Stimulated activated CD8-positive, alpha-beta memory T cell treated with anti-CD3 and anti-CD28 coated beads, Interleukin-15, amount 100 ng/mL, for 4 hours (primary cell): ENCODE data around the gene CRYBG3.

ENCODE experiments used
- DNase-seq, 2 donors: peaks; one replicate each; pipeline ENCODE4 v3.0.0-alpha.2; 2020; ENCODE audit warnings: low read depth in 2 of 2

CRYBG3 gene

DNA sequence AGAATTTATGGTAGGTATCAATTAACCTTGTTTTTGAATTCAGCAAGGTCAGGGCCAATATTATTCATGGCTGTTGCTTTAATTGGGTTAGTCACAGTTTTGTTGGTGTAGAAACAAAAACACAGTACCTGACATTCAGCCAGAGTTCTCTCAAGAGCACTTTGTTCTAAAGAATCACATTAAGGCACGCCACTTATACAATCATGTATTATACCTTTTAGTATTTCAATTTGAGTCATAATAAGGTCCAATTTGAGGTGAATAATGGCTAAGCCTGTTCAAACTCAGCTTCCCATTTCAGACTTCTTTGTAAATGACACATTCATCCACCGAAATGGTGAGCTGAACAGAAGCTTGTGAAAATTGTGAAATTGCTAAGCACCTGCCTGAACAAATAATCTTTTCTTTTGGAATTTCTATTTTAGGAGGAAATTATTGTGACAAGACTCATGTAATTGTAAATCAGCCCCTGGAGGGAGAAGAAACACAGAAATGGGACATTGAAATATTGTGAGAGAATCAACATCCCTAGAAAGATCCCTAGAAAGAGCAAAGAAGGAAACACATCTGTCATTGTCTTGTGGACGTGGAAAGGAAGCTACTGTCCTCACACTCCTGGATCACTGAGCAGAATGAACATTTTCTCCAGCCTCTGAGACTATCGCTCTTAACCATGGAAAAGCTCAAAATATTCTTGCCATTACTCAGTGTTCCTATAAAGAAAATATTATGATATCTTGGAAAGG lies 121.2 kb downstream of the CRYBG3 start:
- DNase-seq, result no peak

DNA sequence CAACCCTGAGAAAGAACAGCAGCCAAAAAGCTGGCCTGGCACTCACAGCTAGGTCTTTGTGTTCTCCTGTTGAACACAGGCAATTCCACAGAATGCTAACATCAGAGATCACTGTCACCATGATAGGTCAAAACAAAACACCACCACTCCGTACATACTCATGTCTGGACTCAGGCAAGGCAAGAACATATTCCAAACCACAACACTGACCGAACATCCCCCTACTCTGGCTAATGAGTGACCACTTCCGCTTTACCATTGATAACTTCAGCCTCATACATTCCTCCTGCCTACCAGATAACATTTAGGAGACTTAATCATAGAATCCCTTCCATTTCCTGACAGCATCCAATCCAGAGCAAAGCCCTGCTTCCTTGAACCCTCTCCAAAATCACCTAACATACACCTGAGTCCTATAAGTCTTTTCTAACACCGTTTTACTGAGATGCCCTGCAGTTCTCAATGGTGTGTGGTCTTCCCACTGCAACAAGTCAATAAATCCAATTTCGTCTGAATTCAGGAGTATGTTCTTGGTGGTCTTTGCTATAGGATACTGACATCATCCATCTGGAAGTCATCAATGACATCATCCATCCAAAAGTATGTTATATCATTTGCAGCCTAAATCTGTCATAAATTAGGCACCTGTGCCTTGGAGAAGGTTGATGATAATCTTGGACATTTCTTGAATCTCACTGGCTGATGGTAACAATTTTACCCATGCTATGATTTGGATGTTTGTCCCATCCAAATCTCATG lies 126.7 kb downstream of the CRYBG3 start:
- no peak for DNase-seq

DNA sequence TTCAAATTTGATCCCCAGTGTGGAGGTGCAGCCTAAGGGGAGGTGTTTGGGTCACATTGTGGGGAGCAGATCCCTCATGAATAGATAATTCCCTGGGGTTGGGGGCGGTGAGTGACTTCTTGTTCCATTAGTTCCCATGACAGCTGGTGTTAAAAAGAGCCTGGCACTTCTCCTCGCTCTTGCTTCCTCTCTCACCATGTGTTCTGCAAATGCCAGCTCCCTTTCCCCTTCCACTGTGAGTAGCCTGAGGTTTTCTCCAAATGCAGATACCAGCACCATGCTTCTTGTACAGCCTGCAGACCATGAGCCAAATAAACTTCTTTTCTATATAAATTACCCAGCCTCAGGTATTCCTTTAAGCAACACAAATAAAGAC lies 127.3 kb downstream of the CRYBG3 start:
- DNase-seq, result no peak

DNA sequence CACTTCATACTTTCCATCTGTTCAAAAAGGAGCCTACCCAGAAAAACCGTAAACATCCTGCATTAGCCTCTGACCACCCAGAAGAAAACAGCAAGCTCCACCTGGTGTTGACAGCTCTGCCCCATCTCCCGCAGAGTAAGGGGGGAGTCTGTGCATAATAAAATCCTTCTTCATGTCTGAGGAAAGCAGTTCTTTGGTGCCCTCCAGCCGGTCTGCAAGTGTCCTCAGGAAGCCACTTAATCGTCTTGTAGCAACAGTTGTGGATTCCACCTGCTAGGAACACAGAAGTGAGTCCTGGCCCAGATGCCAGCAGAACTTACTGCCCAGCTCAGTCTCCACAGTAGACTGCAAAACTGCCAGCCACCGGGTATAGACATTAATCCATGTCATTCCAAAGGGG lies 127.9 kb downstream of the CRYBG3 start:
- DNase-seq, result no peak

DNA sequence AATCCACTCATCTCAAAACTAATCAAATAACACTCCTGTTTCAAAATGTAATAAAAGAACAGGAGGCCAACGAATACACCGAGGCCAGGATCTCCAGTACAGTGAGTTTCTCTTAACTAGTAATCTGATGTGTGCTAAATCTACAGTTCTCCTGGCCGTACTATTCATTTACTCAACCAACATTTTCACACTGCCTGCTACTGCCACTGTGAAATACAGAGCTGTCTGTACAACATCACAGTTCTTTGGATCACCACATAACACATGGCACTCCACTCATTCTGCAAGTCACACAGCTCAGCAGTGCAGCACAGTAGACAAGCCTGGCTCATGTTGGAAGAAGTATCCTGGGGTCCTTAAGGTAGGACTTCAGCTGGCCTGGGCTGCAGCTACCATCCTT lies 128.5 kb downstream of the CRYBG3 start:
- DNase-seq, result no peak

DNA sequence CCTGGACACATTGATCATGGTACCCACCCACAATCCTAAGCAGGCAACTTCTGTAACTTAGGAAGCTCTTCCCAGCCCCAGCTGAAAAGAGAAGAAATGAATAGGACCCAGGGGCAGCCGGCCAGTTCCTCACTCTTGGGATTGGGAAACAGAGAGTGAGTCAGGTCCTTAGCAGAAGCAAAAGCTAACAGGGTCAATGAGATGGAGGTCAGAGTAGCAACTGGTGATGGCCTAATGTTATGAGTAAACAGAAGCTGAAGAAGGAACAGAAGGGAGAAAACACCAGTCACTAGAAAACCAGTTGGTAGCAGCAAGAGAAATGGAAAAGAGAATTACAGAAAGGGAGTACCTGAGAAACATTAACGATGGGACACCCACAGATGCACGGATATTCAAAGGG lies 130.5 kb downstream of the CRYBG3 start:
- no peak for DNase-seq

DNA sequence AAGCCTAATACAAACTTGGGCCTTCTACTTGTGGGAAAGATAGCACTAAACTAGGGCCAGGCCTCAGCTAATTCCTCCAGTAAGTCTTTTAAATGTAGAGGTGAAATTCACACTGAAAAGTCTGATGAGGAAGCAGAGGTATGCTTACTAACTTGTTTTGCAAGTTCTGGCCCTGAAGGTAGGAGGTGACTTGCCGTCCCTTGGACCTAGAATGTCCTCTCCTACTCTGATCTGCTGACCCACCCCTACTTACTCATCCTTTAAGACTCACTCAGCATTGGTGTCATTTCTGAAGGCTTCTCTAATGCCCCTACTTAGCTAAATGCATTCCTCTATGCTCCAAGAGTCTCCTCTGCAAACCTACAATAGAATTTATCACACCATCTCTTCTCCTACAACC lies 131.1 kb downstream of the CRYBG3 start:
- no peak for DNase-seq

DNA sequence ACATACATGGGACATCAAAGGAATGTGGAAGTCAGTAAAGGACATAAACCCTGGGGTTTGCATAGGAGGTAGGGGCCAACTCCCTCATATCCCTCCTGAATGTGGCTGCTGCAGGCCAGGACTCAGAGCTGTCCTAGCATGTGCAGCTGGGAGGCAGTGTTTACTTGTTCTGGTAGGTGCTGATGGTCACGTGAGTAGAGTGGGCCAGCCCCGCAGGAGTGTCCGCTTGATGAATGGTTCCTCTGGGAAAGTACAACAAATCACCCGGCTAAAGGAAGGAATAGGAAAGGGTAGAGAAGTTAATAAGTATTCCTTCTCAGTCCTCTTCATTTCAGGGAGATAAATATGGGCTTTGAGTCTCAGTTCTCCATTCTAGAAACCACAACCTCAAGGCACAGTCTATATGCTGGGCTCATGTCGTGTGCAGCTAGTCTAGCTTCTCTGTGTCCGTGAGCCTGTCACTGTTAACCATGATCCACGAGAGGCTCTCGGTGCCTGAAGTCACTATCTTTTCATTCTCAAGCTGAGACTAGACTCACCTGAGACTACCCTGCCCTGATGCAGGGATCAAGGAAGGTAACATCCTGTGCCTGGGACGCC lies 132.5 kb downstream of the CRYBG3 start:
- no peak for DNase-seq

DNA sequence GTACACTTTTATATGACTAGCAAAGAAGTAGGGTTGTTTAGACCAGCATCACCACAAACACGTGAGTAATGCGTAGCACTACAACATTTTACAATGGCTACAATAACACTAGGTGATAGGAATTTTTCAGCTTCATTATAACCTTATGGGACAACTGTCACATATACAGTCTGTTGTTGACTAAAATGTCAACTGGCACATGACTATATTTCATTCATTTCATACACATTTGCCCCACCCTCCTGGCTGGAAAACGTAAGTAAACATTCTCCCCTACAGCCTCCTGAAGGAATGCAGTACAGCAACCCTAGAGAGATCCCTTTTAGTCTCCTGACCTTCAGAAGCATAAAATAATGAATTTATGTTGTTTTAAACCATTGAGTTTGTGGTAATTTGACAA lies 134.2 kb downstream of the CRYBG3 start:
- no peak for DNase-seq

DNA sequence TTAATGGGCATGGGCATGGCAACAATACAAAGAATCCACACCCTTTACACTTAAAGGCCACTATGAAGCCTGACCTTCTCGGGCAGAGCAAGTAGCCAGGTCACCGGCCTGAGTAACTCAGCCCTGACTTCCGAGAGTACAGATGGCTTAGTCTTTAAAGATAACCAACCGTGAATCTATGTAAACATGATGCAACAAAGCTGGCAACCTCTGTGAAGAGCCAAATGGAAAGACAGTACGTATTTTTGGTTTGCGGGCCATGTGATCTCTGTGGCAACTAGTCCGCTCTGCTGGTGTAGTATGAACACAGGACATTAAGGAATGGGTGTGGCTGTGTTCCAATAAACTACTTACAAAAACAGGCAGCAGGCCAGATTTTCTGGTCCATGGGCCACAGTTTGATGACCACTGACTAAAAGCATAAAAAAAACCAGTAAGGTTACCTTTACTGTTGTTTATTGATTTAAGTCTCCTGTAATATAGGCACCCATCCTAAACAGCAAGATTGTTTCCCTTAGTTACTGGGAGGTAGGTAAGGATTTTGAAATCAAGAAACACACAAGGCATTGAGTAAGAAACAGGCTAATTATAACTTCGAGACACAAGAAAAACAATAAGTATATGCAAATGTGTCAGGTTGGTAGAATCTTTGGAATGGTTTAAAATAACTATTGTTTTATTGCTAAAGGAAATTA lies 136.0 kb downstream of the CRYBG3 start:
- no peak for DNase-seq

DNA sequence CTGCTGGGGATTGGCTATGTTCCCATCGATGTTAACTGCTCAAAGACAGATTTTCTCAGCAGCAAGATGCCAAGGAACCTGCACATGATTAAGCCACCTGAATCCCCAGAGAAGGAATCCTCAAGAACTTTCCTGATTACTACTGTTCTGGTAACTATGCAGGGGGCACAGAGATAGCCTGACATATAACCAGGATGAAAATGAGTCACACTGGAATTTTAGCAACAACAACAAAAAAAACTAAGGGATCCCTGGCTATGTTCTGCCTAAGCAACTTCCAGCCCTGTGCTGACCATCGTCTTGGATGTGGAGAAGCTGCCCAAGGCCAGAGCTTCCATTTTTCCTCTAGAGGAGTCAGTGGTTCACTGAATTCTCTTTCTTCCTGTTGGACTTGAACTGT lies 136.6 kb downstream of the CRYBG3 start:
- no peak for DNase-seq

DNA sequence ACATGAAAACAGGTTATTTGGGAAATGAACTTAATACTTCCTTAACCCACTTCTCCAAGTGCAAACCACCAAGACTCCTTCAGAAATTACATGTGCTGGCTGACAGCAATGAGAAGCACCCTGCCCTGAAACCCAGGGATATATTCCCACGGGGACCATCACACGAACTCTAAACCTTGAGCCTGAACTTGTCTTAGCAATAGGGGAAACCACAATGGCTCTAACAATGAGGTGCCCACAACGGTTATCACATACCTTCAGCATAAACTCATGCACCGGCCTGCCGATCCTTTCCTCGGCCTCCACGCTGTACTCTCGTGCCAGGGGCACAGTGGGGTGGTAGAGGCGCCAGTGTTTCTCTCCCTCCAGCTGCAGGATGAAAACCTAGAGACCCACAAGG lies 137.0 kb downstream of the CRYBG3 start:
- no peak for DNase-seq

DNA sequence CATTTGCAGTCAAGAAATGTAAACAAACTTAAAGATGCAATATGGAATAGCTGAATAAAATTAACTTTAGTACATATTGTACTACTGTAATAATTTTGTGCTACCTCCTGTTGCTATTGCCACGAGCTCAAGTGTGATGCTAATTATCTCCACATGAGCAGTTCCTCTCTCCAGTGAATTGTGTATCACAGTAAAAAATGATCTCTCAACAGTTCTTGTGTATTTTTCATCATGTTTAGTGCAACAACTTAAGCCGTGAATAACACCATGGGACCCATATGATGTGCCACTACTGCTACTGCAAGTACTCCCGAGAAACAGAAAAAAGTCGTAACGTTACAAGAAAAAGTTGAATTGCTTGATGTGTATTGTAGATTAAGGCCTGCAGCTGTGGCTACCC lies 138.1 kb downstream of the CRYBG3 start:
- DNase-seq, result no peak

DNA sequence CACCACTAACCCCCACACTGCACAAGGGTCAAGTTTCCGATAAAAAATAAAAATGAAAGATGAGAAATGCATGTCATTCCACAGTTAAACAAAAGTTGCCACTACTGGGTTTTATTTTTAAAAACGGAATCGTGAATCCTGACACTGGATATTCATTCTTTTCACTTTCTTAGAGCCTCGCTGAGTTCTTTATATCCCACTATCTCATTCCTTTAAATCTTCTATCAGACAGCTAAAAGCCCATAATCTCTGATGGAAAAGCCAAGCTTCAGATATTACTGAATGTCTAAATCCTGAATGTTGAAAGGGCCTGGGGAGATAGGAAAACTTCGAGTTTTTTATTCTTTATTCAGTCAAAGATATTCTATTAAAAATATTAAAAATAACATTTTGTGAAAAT lies 138.7 kb downstream of the CRYBG3 start:
- DNase-seq, result no peak

DNA sequence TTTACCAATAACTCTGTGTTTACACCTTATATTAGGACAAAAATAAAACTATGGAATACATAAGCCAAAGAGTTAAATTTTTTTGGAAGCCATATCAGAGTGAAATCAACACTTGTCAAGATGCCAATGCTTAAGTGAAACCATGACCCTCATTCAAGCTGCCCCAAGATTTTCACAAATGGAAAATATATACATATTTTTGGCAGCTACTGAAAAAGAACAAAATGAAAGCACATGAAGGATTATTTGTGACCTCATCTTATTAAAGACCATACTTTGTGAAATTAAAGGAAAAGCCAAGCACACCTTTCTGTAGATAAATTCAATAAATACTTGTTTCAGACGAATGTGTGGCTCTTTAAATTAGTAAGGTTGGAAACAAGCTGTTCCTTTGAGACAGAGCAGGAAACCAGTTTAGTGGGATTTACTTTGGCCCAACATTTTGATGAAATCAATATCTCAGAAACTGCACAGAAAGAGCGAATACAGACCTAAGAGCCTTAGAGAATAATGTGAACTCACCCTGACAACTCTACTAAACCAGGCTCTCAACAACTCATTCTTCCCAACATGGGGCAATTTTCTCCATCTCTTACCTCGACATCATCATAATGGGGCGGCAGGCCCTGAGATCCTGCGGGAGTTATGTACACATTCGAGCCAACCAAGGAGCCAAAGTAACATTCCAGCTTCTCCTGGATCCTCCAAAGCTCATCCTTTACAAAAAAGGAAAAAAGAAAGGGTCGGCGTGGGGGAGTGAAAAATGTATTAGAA lies 139.4 kb downstream of the CRYBG3 start:
- DNase-seq, result no peak

DNA sequence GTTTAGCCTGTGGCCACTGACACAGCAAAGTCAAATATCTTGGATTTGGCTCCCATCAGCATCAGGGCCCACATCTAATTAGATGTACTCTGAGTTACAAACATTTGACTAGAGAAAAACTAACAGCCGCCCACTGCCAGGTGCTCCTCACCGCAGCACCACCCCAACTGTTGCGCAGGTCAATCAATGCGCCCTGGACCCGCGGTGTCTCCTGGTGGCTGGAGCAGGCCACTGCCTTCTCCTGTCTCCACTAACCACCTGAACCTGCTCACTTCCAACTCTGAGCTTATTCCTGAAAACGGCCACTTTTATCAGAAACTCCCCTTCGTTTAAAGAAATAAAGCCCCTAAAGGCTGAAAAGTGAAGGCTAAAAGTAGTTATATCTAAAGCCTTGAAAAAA lies 146.2 kb downstream of the CRYBG3 start:
- no peak for DNase-seq

DNA sequence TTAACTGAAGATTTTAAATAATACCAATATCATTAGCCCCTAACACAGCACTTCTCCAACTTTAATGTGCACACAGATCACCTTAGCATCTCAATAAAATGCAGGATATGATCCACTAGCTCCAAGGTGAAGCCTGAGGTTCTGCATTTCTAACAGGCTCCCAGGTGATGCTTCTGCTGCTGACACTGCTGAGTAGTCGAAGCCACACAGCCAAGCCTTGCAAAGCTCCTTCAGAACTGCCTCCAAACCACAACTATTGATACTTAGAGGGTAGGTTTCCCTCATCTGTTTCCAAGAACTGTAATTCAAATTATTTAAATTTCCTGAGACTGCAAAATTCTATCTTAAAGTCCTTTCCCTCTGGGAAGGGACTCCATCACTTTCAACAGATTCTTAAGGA lies 146.6 kb downstream of the CRYBG3 start:
- DNase-seq, result no peak

DNA sequence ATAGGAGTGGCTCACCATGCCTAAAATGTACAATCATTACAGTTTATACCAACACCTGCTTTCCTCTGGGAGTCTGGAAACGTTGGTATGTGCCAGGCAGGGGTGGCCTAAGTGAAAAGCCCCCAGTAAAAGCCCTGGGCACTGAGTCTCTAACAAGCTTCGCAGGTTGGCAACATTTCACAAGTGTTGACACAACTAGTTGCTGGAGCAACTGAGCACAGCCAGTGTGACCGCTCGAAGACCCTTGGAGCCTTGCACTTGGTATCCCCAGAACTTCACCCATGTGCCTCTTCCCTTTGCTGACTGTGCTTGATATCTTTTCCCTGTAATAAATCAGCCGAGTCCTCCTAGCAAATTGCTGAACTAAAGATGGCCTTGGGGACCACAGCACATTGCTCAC lies 147.7 kb downstream of the CRYBG3 start:
- no peak for DNase-seq

DNA sequence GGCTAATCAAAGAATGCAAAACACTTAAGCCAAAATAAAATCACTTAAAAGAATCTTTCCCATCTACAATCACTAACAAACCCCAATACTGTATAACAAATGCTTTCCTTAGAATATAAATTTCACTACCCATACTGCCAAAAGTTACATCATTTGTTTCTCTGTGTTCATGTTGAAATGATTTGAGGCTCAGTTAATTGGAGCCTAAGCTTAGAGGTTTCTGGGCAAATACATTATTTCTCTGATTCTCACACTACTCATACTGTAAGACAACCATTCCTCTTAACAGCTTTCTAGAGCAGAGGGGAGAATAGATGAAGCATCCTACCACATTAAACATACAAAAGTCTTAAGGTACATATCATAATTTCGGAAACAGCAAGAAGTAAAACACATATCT lies 148.3 kb downstream of the CRYBG3 start:
- DNase-seq, result no peak

DNA sequence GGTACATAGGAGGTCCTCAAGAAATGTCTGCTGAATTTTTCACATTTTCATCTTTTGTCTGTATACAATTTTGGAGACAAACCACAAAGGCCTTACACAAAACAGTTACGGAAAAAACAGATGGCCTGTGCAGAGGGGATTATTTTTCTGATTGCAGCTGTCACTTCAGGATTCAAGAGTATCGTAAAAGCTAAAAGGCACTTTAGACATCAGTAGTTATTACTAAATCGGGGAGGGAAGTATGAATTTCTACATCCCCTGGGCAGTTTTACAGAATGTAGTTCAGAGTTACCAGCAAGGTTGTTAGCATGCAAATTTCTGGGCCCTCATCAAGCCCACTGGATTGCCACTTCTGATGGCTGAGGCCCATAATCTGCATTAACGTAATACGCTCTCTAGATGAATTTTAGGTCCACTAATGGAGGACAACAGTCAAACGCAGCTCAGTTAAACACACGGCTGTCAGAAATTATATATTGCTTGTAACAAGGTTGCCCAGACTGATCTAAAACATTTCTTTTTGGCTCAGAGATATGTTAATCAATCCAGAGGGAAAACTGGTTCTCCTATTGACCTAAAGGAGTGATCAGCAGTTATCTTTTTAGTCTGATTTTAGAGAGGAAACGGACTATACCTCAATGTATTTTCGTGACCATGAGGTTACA lies 149.3 kb downstream of the CRYBG3 start:
- DNase-seq, result no peak
